CMK (cell line): ENCODE data around the gene LHPP.

ENCODE experiments used
- DNase-seq: peaks from one replicate; pipeline ENCODE4 v3.0.0-alpha.2; 2010; ENCODE audit warnings: low read depth

LHPP gene

GRCh38 chr10:124496620-124497019 lies 35.0 kb downstream of the LHPP start:
- no peak for DNase-seq

GRCh38 chr10:124497196-124497881 lies 35.7 kb downstream of the LHPP start:
- no peak for DNase-seq

- DNase-seq = no peak
Measured at GRCh38 chr10:124498056-124498455, 36.4 kb downstream of the LHPP start.

GRCh38 chr10:124500757-124501156 lies 39.1 kb downstream of the LHPP start:
- no peak for DNase-seq

- DNase-seq = no peak
Measured at GRCh38 chr10:124504711-124505110, 43.1 kb downstream of the LHPP start.

GRCh38 chr10:124505279-124505678 lies 43.7 kb downstream of the LHPP start:
- no peak for DNase-seq

GRCh38 chr10:124508070-124508667 lies 46.5 kb downstream of the LHPP start:
- DNase-seq = no peak

- no peak for DNase-seq
Measured at GRCh38 chr10:124508907-124509454, 47.4 kb downstream of the LHPP start.

GRCh38 chr10:124509880-124510632 lies 48.4 kb downstream of the LHPP start:
- DNase-seq = no peak

GRCh38 chr10:124510759-124511158 lies 49.1 kb downstream of the LHPP start:
- no peak for DNase-seq

- DNase-seq = no peak
Measured at GRCh38 chr10:124511205-124512039, 49.8 kb downstream of the LHPP start.

GRCh38 chr10:124512040-124512428 lies 50.4 kb downstream of the LHPP start:
- no peak for DNase-seq

GRCh38 chr10:124512600-124512999 lies 51.0 kb downstream of the LHPP start:
- DNase-seq = no peak

GRCh38 chr10:124515244-124515970 lies 53.8 kb downstream of the LHPP start:
- DNase-seq = no peak

GRCh38 chr10:124516181-124516580 lies 54.6 kb downstream of the LHPP start:
- DNase-seq = no peak

- DNase-seq = no peak
Measured at GRCh38 chr10:124516746-124517397, 55.2 kb downstream of the LHPP start.

GRCh38 chr10:124517461-124517860 lies 55.8 kb downstream of the LHPP start:
- DNase-seq = no peak

- DNase-seq = no peak
Measured at GRCh38 chr10:124517931-124518330, 56.3 kb downstream of the LHPP start.

GRCh38 chr10:124518366-124518765 lies 56.7 kb downstream of the LHPP start:
- no peak for DNase-seq

- DNase-seq = no peak
Measured at GRCh38 chr10:124520558-124521428, 59.2 kb downstream of the LHPP start.
